ENCODE results near the gene CPAMD8. TPM values are rescaled to one million over a fixed set of nuclear protein-coding genes. Genes with fewer than 3 reads are reported as not detected.
A peak's percentile ranks its signal among the peaks of the same experiment; 100 is the strongest.

CPAMD8 gene
- total and polyA plus RNA-seq, 10 of the 15 experiments (the other 5 are each of a cell fraction or from before 2014, with no cell fraction given): 0.12 to 0.97 (median 0.25) TPM; not detected in 3

DNA sequence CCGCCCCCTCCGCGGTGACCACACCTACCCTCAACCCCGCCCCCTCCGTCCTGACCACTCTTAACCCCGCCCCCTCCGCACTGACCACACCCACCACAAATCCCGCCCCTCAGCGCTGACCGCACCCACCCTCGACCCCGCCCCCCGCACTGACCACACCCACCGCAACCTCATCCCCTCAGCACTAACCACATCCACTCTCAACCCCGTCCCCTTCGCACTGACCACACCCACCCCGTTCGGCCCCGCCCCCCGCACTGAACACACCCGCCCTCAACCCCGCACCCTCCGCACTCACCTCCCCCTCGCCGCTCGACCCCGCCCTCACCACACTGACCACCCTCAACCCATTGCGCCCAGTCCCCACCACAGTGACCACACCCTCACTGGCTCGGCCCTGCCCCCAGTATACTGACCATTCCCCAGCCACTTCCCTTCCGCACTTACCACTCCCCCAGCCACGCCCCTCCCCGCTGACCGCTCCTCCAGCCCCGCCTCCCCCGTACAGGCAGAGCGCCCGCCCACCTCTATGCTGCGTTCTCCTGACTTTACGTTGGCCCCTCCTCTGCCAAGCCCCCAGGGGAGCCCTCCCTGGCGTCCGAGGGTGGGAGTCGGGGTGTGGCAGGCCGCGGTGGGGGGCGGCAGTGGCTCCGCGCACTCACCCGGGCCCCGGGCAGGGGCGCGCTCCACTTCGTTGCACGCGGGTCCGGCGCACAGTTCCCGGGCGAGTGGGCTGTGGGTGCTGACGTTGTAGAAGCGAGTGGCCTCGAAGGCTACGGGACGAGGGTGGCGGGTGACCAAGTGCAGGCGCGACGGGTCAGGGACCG, 129.4 kb downstream of the CPAMD8 start (continued):
- TF ChIP-seq, protein P1, sequence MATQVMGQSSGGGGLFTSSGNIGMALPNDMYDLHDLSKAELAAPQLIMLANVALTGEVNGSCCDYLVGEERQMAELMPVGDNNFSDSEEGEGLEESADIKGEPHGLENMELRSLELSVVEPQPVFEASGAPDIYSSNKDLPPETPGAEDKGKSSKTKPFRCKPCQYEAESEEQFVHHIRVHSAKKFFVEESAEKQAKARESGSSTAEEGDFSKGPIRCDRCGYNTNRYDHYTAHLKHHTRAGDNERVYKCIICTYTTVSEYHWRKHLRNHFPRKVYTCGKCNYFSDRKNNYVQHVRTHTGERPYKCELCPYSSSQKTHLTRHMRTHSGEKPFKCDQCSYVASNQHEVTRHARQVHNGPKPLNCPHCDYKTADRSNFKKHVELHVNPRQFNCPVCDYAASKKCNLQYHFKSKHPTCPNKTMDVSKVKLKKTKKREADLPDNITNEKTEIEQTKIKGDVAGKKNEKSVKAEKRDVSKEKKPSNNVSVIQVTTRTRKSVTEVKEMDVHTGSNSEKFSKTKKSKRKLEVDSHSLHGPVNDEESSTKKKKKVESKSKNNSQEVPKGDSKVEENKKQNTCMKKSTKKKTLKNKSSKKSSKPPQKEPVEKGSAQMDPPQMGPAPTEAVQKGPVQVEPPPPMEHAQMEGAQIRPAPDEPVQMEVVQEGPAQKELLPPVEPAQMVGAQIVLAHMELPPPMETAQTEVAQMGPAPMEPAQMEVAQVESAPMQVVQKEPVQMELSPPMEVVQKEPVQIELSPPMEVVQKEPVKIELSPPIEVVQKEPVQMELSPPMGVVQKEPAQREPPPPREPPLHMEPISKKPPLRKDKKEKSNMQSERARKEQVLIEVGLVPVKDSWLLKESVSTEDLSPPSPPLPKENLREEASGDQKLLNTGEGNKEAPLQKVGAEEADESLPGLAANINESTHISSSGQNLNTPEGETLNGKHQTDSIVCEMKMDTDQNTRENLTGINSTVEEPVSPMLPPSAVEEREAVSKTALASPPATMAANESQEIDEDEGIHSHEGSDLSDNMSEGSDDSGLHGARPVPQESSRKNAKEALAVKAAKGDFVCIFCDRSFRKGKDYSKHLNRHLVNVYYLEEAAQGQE (IDR thresholded peaks at IDR 0.05; ENCODE audit: low read depth, low read length): no peak
- TF ChIP-seq, protein P2, sequence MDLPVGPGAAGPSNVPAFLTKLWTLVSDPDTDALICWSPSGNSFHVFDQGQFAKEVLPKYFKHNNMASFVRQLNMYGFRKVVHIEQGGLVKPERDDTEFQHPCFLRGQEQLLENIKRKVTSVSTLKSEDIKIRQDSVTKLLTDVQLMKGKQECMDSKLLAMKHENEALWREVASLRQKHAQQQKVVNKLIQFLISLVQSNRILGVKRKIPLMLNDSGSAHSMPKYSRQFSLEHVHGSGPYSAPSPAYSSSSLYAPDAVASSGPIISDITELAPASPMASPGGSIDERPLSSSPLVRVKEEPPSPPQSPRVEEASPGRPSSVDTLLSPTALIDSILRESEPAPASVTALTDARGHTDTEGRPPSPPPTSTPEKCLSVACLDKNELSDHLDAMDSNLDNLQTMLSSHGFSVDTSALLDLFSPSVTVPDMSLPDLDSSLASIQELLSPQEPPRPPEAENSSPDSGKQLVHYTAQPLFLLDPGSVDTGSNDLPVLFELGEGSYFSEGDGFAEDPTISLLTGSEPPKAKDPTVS (IDR thresholded peaks at IDR 0.05; ENCODE audit: low read depth, low read length): no peak
- TF ChIP-seq BCL11A (IDR thresholded peaks at IDR 0.05; ENCODE audit: low read depth, low read length): no peak

DNA sequence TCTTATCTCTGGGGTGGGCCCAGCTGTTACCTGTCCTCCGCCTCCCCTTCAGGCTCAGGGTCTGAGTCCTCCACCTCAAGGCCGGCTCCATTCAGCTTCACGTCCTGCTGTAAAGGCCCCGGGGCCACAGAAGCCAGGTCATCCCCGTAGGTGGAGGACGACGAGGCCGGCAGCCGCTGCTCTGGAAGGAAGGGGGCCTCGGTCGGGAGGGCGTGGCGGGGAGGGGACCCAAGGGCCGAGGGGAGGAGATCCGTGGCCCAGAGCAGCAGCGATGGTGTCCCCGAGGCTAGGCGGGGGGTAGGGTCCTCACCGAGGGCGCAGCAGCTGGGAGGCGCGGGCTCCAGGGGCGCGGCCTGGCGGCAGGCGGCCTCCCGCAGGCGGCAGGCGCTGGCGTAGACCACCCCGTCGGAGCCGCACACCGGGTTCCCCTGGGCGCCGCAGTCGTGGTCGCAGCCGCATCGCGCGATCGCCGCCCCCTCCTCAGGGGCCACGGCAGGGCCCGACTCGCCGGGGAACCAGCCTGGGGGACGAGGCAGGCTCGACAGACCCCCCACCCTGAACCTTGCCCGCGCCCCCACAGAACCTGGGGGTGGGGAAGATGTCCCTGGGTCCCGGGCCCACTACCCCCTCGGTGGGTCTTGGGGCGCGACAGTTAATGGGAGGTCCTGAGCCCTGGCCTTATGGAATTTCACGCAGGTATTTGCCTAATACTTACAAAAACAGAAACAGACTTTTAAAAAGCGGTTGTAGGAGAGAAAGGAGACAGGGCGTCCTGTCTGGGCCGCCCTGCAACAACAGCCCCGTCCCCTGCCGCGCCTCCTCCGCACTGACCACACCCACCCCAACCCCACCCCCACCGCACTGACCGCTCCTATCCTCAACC, 130.2 kb downstream of the CPAMD8 start:
- Histone ChIP-seq H3K9me3 (replicated peaks; ENCODE audit: control insufficient read depth, insufficient read depth, low read length) (no peaks in the 10 kb centered on the region; the same call in 2 of the 3 replicates), H3K36me3 (ENCODE audit: control insufficient read depth in 2 of 2, insufficient read depth in 2 of 2, low read length in 1 of 2) (no peaks in the 10 kb centered on the region), H3K4me2 (ENCODE audit: control insufficient read depth, insufficient read depth) (peak overlapping the region; percentile 90), H4K20me1 (ENCODE audit: control insufficient read depth, insufficient read depth) (no peaks in the 10 kb centered on the region), H3K27ac (ENCODE audit: control insufficient read depth, insufficient read depth) (no peak overlapping the region), H3K4me3 (peak overlapping the region; percentile 61; the same call in 1 of the 2 replicates), H3K4me1 (ENCODE audit: control insufficient read depth, insufficient read depth, low read length) (peaks cover 44% of the 10 kb centered on the region), H3K79me2 (ENCODE audit: control insufficient read depth, insufficient read depth, low read length) (no peaks in the 10 kb centered on the region), H2AFZ (ENCODE audit: control insufficient read depth, low read depth, low read length) (peak overlapping the region; percentile 30), H3K9ac (ENCODE audit: control insufficient read depth, insufficient read depth, low read length) (peak overlapping the region; percentile 38; the same call in 1 of the 2 replicates), H3K27me3 (replicated peaks in 1 of 2; ENCODE audit: control insufficient read depth in 2 of 2, insufficient read depth in 2 of 2, low read length in 1 of 2) (no peaks in the 10 kb centered on the region)
- RAD21 ChIA-PET (ENCODE audit: unreplicated experiment): no interaction called here
- FAIRE-seq: no peak
- SMC1A ChIA-PET (ENCODE audit: uncharacterized antibody, unreplicated experiment): no interaction called here
- POLR2A ChIA-PET: no interaction called here
- BruUV-seq (replicated peaks): no TSS peak
- CTCF ChIA-PET: no interaction called here
- DNase-seq (ENCODE audit: low read depth, low spot score): no peak
- 22% methylated on average over 47 of the region's 66 CpGs for WGBS (ENCODE audit: insufficient coverage, insufficient replicate concordance, low lambda C conversion rate, missing lambda C conversion rate)
- ATAC-seq: peak; percentile 39
- intact Hi-C loops (cut with micrococcal nuclease; ENCODE audit: unreplicated experiment): loop anchor here (10.0 kb wide), 1 partner anchor 408 kb away; the partner anchor contains the start of genes ABHD8, DDA1 and MRPL34
- in situ Hi-C loops (cut with MboI): no loop called here
- TF ChIP-seq FOS (IDR thresholded peaks at IDR 0.05; ENCODE audit: borderline replicate concordance, extremely low read depth, insufficient read length) (no peak), NFYA (IDR thresholded peaks at IDR 0.05; ENCODE audit: borderline replicate concordance, low read depth, low read length) (no peak), IKZF1 (conservative IDR thresholded peaks at IDR 0.05) (0 out of 2 replicates have a peak, but pooled peaks have one; percentile 22), FOXK2 (IDR thresholded peaks at IDR 0.05) (no peak)
- TF ChIP-seq, protein P3, sequence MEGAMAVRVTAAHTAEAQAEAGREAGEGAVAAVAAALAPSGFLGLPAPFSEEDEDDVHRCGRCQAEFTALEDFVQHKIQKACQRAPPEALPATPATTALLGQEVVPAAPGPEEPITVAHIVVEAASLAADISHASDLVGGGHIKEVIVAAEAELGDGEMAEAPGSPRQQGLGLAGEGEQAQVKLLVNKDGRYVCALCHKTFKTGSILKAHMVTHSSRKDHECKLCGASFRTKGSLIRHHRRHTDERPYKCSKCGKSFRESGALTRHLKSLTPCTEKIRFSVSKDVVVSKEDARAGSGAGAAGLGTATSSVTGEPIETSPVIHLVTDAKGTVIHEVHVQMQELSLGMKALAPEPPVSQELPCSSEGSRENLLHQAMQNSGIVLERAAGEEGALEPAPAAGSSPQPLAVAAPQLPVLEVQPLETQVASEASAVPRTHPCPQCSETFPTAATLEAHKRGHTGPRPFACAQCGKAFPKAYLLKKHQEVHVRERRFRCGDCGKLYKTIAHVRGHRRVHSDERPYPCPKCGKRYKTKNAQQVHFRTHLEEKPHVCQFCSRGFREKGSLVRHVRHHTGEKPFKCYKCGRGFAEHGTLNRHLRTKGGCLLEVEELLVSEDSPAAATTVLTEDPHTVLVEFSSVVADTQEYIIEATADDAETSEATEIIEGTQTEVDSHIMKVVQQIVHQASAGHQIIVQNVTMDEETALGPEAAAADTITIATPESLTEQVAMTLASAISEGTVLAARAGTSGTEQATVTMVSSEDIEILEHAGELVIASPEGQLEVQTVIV (IDR thresholded peaks at IDR 0.05; ENCODE audit: borderline replicate concordance, partially characterized antibody): no peak
- TF ChIP-seq, protein P4, sequence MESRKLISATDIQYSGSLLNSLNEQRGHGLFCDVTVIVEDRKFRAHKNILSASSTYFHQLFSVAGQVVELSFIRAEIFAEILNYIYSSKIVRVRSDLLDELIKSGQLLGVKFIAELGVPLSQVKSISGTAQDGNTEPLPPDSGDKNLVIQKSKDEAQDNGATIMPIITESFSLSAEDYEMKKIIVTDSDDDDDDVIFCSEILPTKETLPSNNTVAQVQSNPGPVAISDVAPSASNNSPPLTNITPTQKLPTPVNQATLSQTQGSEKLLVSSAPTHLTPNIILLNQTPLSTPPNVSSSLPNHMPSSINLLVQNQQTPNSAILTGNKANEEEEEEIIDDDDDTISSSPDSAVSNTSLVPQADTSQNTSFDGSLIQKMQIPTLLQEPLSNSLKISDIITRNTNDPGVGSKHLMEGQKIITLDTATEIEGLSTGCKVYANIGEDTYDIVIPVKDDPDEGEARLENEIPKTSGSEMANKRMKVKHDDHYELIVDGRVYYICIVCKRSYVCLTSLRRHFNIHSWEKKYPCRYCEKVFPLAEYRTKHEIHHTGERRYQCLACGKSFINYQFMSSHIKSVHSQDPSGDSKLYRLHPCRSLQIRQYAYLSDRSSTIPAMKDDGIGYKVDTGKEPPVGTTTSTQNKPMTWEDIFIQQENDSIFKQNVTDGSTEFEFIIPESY (IDR thresholded peaks at IDR 0.05): no peak

Data from GM12878 (cell line).